Fibroblast of lung (primary cell): ENCODE measurements around the gene TLX2.
"Not testable (repeated sequence)": the region's sequence is repeated elsewhere in the genome, so short reads cannot be mapped to it uniquely, and the experiment has no call there.

Experiments
- CTCF ChIP-seq, 2 donors: IDR thresholded peaks in 1 of 2; conservative IDR thresholded peaks in 1 of 2; 1 replicate in 1 of 2; 2 replicates in 1 of 2; pipeline ENCODE4 v1.5.1; 2011 to 2012; ENCODE audit warnings: low read length in 2 of 2, control low read depth in 1 of 2, inconsistent platforms in 1 of 2, low read depth in 1 of 2, mild to moderate bottlenecking in 1 of 2
- EZH2 ChIP-seq: IDR thresholded peaks from 2 replicates; pipeline ENCODE4 v1.5.1; 2012; ENCODE audit warnings: low read length, control low read depth, mild to moderate bottlenecking; ENCODE audit errors: missing control alignments

GRCh38 chr2:74470742-74471141 is 43.5 kb upstream of the TLX2 start:
- TF ChIP-seq CTCF (conservative IDR thresholded peaks at IDR 0.05 in 1 of 2, IDR thresholded peaks at IDR 0.05 in 1 of 2; ENCODE audit: low read depth in 1 of 2, low read length in 2 of 2); EZH2: not testable (repeated sequence)
